GM21723 (cell line): ENCODE results near the gene FMN1.
A peak's percentile ranks its signal among the peaks of the same experiment; 100 is the strongest.

Experiments
- ATAC-seq: cut with Tn5 transposase; IDR thresholded peaks from one replicate; pipeline ENCODE4 v1.9.1; 2021; ENCODE audit warnings: mild to moderate bottlenecking, moderate library complexity; ENCODE audit not compliant: unreplicated experiment

Gene FMN1

GRCh38 chr15:32842081-32842480 lies 352.4 kb downstream of the FMN1 start:
- no peak for ATAC-seq

DNA sequence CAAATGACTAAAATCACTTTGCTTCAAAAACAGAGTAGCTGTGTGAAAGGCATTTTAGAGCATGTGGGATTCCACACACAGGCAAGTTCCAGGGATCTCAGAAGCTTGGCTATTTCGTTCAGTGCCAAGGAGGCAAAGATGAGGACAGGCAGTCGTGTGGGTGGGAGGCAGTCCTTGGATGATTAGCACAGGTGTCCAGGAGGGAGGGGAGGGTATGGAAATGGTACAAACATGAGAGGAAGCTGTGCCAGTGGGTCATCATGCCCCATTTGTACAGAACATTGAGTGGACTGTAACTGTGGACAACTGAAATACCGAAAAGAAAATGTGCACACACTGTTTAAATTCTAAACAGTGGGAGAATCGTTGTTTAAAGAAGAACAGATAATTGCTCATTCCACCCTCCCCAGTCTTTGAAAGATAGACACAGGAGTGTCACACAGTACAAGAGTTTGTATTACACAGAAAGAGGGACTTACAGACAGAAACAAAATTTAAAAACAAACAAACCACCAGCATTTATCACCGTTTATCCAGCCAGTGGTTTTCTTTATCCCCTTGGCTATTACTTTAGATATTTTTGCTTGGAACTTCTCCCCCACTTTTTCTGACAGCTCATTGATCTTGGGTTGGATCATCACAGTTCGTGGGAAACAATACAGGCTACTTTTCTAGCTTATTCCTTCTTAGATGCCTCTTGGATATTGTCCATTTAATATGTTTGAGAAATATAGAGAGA lies 353.8 kb downstream of the FMN1 start:
- ATAC-seq, result no peak

DNA sequence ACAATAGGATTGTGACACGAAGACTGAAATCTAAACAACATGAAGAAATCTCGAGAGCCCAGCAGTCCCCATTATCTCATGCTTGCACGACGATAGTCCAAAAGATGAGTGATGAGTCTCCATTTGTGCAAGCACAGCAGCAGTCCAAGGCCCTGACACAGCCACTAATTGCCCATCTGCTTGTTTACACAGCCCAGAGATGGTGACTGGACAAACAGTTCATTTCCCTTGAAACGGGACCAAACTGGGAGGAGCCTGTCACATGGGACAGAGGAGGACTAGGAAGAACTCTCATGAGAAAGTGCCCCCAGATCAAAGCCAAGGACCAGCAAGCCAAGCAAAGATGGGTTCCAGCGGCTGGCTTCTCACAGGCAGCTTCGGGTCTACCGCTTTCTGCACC lies 355.7 kb downstream of the FMN1 start:
- ATAC-seq, result no peak

GRCh38 chr15:32838338-32838737 lies 356.2 kb downstream of the FMN1 start:
- ATAC-seq, result no peak

GRCh38 chr15:32837935-32838334 lies 356.6 kb downstream of the FMN1 start:
- no peak for ATAC-seq

GRCh38 chr15:32834156-32834555 lies 360.4 kb downstream of the FMN1 start:
- ATAC-seq, result peak; percentile 94

DNA sequence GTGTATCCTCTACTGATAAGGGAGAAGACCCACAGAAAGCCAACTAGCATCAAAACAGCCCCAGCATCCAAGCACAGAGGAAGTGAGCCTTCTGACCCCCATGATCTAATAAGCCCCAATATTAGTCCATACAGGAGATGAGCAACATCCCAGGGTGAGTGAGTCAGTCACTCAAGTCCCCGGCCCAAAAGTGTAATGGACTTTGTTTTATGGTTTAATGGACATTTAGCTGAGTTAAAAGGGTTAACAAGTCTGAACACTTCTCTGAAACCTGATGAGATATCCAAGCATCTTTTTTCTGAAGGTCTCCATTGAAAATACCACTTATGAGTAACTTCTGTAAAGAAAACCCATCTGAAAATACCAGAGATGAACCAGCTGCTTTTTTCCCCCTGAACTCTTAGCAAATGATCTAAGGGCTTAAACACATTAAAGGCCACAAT lies 361.1 kb downstream of the FMN1 start:
- no peak for ATAC-seq

GRCh38 chr15:32831485-32831884 lies 363.0 kb downstream of the FMN1 start:
- no peak for ATAC-seq

- ATAC-seq, result no peak
These were observed 364.3 kb downstream of the FMN1 start for GRCh38 chr15:32830241-32830640.

DNA sequence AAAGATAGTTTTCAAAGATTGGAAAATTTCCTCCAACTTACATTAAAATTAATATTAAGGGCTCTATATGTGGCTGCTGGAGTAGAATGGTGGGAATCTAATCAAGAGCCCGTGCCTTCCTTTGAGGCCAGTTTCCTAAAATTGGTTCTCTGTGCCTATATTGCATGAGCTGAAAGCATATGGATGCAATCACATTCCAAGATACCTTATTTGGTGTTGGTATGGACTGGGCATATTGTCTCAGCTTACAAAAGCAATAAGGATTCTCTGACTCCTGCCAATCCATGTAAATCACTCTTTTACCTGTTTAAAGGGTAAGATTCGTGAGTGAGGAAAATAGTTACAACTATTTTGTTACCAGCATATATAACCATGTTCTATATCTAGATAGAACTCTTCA lies 365.1 kb downstream of the FMN1 start:
- ATAC-seq, result no peak

DNA sequence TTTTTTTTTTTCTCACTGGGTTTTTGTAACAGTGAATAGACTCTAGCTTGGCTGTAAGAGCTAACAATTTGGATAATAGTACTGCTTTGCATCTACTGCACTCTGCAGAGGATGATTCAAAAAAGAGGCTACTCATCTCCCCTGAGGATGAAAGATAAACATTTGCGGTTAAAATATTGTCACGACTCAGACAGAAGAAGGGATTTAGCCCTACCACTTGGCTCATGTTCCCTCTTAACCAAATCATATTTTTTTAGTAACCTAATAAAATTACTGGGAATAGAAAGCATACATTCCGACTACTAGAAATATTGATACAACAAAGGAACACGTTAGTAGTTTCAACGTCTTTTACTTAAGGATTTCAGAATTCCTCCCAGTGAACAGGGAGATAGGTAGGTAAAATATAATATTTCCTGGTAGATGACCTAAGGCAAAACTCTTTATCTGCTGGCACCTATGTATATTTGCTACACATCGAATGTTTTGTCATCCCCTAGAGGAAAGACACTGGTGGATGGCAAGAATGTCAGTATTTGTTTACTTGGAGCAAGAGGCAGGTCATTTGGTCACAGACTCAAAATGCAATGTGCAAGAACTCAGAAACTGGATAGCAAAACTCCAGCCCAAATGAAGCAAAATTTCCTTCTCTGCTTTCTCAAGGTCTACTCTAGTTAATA lies 365.9 kb downstream of the FMN1 start:
- ATAC-seq, result no peak

GRCh38 chr15:32826685-32827084 lies 367.8 kb downstream of the FMN1 start:
- ATAC-seq, result no peak

- no peak for ATAC-seq
These were observed 369.3 kb downstream of the FMN1 start for GRCh38 chr15:32825219-32825618.

GRCh38 chr15:32824777-32825176 lies 369.7 kb downstream of the FMN1 start:
- ATAC-seq, result no peak

GRCh38 chr15:32823750-32824149 lies 370.8 kb downstream of the FMN1 start:
- ATAC-seq, result no peak

DNA sequence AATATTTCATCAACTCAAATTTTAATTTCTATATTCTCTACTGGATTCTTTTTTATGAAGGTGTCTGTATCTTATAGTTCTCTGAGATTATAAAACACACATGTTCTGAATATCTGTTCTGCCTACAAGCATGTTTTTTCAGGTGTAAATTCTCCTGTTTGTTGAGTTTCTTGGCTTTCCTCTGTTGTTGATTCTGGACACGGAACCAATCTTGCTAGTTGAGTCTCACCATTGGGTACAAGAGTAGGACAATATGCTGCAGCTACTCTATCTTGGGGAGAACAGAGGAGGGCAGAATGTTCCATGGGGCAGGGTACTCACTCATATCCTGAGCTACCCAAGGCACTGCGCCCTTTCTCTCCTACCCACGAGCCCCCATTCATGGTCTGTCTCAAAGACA lies 371.8 kb downstream of the FMN1 start:
- no peak for ATAC-seq

DNA sequence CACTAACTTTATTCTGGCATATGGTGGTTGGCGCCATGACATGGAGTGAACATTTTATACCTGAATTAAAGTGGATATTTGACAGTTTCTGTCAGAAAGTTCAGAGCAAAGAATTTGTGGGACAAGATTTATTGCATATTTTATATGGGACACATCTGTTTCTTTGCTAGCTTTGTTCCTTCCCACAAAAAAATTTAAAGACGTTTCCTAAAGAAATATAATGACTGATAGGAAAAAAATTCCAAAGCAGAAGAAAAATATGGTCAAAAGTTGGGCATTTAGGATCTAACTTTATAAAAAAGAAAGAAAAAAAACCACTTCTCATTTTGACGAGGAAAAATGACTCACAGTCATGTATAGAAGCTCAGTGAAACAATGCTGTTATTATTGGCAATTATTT lies 375.1 kb downstream of the FMN1 start:
- no peak for ATAC-seq

DNA sequence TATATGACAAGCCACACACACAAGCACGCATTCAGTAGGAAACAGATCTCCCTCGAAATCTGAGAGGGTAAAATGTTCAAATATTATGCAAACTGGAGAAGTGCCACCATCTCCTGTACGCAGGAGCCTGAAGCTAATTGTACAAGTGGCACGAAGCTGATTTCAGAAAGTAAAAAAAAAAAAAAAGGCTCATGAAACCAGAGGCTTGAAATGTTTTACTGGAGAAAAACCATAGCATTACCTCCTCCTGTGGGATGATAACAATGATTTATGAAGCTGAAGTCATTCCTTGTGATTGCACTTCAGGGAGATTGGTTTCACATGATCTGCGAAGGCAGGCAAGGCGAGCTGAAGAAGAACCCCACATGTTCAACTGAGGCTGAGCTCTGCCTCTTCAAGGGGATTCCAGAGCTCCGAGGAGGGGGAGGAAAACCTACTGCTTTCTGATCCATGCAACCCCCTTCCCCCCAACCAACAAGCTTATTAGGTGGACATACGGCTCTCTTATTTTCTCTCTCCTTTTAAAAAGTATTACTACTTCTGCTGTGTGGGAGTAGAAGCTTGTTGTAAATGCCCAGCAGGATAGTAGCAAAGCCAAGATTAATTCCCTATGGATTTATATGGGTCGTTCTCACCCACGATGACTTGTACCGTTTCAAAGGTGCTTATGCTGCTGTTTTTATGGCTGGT lies 375.6 kb downstream of the FMN1 start:
- no peak for ATAC-seq

- no peak for ATAC-seq
These were observed 376.9 kb downstream of the FMN1 start for GRCh38 chr15:32817577-32817976.

- no peak for ATAC-seq
These were observed 387.2 kb downstream of the FMN1 start for GRCh38 chr15:32807331-32807730.

DNA sequence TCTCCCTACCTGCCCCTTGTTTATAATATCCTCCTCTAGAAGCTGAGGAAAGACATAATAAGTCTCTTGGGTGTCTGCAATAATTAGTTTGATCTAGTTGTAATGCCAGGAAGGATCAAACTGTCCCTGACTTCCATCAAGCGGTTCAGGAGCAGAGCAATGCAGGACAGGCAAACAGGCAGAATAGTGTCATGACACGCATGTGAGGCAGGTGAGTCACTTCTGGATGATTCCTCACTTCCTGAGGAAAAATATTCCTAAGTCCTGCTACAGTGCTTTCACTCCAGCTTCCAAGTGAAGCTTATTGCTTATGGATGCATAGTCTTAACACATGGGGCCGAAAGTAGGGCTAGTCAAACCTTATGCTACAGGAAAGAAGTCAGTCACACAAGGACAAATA lies 390.9 kb downstream of the FMN1 start:
- ATAC-seq, result no peak
